GM06990 (cell line): ENCODE results near the gene ZNRF4.

ENCODE experiments used
- DNase-seq: peaks from one replicate; pipeline ENCODE4 v3.0.0-alpha.2; 2011; ENCODE audit not compliant: insufficient read length; ENCODE audit errors: extremely low read depth
- H3K27me3 ChIP-seq: replicated peaks from 2 replicates; pipeline ENCODE4 v1.6.0; 2011; ENCODE audit warnings: low read length; ENCODE audit not compliant: control insufficient read depth, insufficient read depth
- H3K36me3 ChIP-seq: 2 replicates; pipeline ENCODE4 v1.5.1; 2011; ENCODE audit warnings: low read length; ENCODE audit not compliant: control insufficient read depth, insufficient read depth
- H3K4me3 ChIP-seq: replicated peaks from 2 replicates; pipeline ENCODE4 v1.5.1; 2011; ENCODE audit warnings: low read depth, mild to moderate bottlenecking, control low read depth, low read length
- TF ChIP-seq, protein P1 (sequence below): IDR thresholded peaks from 2 replicates; pipeline ENCODE4 v1.5.1; 2011; ENCODE audit warnings: low read length, control low read depth, mild to moderate bottlenecking, inconsistent platforms; ENCODE audit not compliant: insufficient read depth, poor library complexity, severe bottlenecking

Gene ZNRF4

DNA sequence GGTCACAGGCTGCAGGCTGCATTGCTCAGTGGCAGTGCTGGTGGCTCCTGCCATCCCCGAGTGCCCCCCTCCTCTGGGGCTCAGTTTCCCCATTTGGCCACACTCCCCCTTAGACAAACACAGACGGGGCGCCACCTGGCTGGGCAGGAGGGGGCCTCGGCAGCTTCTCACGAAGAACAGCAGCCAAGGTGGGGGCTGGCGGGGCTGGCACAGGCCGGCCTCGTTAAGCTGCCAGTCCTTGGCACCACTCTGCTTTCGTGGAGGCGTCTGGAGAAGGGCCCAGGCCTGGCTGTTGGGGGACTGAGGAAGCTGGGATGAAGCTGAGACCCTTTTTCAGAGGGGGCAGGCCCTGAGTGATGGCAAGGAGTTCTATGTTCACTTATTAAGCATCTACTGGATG, 3.7 kb upstream of the ZNRF4 start:
- TF ChIP-seq, protein P1, sequence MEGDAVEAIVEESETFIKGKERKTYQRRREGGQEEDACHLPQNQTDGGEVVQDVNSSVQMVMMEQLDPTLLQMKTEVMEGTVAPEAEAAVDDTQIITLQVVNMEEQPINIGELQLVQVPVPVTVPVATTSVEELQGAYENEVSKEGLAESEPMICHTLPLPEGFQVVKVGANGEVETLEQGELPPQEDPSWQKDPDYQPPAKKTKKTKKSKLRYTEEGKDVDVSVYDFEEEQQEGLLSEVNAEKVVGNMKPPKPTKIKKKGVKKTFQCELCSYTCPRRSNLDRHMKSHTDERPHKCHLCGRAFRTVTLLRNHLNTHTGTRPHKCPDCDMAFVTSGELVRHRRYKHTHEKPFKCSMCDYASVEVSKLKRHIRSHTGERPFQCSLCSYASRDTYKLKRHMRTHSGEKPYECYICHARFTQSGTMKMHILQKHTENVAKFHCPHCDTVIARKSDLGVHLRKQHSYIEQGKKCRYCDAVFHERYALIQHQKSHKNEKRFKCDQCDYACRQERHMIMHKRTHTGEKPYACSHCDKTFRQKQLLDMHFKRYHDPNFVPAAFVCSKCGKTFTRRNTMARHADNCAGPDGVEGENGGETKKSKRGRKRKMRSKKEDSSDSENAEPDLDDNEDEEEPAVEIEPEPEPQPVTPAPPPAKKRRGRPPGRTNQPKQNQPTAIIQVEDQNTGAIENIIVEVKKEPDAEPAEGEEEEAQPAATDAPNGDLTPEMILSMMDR, result no peak
- H3K4me3 ChIP-seq, result no peak overlapping the region
- H3K36me3 ChIP-seq, result no peaks in the 10 kb centered on the region
- H3K27me3 ChIP-seq, result no peaks in the 10 kb centered on the region
- no peak for DNase-seq

DNA sequence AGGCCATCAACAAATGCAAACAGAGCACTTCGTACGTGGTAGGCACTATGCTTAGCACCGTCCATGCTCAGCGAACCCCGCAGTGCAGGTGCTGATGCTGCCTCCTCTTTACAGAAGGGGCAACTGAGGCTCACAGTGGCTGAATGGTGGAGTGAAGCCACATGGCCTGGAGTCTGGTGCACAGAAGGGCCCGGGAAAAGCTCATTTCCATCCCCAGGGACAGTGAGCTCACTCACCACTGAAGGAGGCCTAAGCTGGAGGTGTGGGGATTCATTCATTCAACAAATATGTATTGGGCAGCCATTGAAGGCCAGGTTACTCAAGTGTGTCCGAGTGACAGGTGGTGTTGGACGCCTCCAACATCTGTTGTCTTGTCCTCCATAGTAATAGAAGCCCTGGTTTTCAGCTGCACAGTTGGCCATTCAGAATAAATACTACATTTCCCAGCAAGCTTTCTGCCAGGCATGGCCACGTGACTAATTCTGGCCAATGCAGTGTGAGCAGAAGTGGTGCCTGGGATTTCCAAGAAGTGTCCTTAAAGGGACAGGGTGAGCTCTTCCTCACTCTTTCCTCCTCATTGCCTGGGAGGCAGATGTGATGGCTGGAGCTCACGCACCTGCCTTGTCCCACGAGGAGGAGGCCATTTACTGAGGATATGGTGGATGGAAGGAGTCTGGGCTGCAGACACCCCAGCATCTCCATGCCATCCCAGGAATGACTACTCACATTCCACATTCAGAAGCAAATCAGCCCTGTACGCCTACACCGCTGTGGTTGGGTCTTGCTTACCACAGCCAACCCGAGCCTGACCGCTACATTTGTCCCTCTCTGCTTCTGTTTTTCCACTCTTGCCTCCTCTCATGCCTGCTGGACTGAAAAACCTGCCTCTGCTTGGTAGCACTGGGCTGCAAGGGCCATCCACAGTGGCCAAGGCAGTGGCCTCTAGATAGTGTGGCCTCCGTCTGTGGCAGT, 2.3 kb upstream of the ZNRF4 start:
- H3K36me3 ChIP-seq, result no peaks in the 10 kb centered on the region
- TF ChIP-seq, protein P1, result no peak
- H3K27me3 ChIP-seq, result no peaks in the 10 kb centered on the region
- no peak for DNase-seq
- H3K4me3 ChIP-seq, result no peak overlapping the region

DNA sequence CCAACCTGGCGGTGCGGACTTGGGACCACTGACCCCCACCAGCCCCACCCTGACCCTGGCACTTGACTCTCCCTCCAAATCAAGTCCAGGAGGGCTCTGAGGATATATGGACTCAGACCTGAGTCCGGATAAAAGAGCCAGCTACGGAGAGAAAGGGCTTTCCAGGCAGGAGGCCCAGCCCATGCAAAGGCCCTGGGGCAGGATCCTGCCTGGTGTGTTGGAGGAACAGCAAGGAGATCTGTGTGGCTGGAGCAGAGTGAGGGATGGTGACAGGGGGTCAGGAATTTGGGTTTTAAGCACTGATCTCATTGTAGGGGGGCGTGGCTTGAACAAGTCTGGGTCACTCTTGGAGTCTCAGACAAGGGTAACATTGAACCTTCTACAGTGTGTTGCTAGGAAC, 474 bp upstream of the ZNRF4 start:
- Histone ChIP-seq H3K27me3 (no peaks in the 10 kb centered on the region), H3K36me3 (no peaks in the 10 kb centered on the region), H3K4me3 (no peak overlapping the region)
- no peak for DNase-seq
- TF ChIP-seq, protein P1, result no peak

DNA sequence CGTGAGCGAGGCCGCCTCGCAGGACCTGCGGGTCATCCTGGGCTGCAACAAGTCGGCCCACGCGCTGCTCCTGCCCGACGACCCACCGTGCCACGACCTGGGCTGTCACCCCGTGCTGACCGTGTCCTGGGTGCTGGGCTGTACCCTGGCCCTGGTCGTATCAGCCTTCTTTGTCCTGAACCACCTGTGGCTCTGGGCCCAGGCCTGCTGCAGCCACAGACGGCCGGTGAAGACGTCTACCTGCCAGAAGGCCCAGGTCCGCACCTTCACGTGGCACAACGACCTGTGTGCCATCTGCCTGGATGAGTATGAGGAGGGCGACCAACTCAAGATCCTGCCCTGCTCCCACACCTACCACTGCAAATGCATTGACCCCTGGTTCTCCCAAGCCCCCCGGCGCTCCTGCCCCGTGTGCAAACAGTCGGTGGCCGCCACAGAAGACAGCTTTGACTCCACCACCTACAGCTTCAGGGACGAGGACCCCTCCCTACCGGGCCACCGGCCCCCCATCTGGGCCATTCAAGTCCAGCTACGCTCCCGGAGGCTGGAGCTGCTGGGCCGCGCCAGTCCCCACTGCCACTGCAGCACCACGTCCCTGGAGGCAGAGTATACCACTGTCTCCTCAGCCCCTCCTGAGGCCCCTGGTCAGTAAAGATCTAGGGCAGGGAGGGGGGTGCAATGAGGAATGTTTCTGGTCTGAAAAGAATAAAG, 1.1 kb downstream of the ZNRF4 start:
- H3K4me3 ChIP-seq, result no peak overlapping the region
- H3K27me3 ChIP-seq, result no peaks in the 10 kb centered on the region
- no peaks in the 10 kb centered on the region for H3K36me3 ChIP-seq
- DNase-seq, result no peak
- TF ChIP-seq, protein P1, result no peak

DNA sequence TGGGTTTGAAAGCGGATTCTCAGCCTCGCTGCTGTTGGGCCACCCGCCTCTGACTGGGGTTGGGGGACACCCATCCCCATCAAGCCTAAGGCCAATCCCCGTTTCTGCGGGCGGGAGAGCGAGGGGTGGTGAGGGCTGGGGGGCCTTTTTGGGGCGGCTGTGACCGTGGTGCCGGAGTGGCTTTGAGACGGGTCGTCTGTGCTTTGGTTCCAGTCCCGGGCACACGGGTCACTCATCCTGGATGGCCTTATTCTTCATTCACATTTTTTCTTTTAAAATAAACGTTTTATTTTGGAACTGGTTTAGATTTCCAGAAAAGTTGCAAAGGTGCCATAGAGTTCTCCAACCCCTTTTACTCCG, 1.6 kb downstream of the ZNRF4 start:
- no peaks in the 10 kb centered on the region for H3K27me3 ChIP-seq

More for the DNA sequence above, 1.6 kb downstream of the ZNRF4 start:
- H3K4me3 ChIP-seq, result no peak overlapping the region
- H3K36me3 ChIP-seq, result no peaks in the 10 kb centered on the region
- TF ChIP-seq, protein P1, result no peak
- DNase-seq, result no peak
